Neural cell (in vitro differentiated cells): Measurements from ENCODE around the gene MAP3K19. TPM values are rescaled to one million over a fixed set of nuclear protein-coding genes. Genes with fewer than 3 reads are reported as not detected.
"Not testable (repeated sequence)": the region's sequence is repeated elsewhere in the genome, so short reads cannot be mapped to it uniquely, and the experiment has no call there.

Experiments
- H2AFZ ChIP-seq: fragments of 200-600, 300-800 bp; sonication (generic), shearing (Covaris generic); 2 replicates; pipeline ENCODE4 v1.6.0; 2014; ENCODE audit warnings: low read depth, mild to moderate bottlenecking, antibody characterized with exemption, low read length, moderate library complexity
- H3F3A ChIP-seq: fragments of 200-600 bp; shearing (Covaris generic); 2 replicates; pipeline ENCODE4 v1.6.1; 2016; ENCODE audit warnings: mild to moderate bottlenecking, moderate library complexity, mixed read lengths, antibody characterized with exemption, low read length; ENCODE audit not compliant: insufficient read depth, poor library complexity, severe bottlenecking
- H3K27ac ChIP-seq: fragments of 200-600, 300-800 bp; sonication (generic), shearing (Covaris generic); 2 replicates; pipeline ENCODE4 v1.5.1; 2014; ENCODE audit warnings: mild to moderate bottlenecking, low read length, moderate library complexity
- H3K27me3 ChIP-seq: fragments of 300-800, 200-600 bp; sonication (generic), shearing (Covaris generic); 2 replicates; pipeline ENCODE4 v1.6.0; 2014; ENCODE audit warnings: mild to moderate bottlenecking, low read depth, low read length, moderate library complexity; ENCODE audit not compliant: insufficient read depth
- H3K36me3 ChIP-seq: fragments of 300-800, 200-600 bp; sonication (generic), shearing (Covaris generic); 2 replicates; pipeline ENCODE4 v1.5.1; 2014; ENCODE audit warnings: mild to moderate bottlenecking, antibody characterized with exemption, low read length, moderate library complexity; ENCODE audit not compliant: insufficient read depth
- H3K4me2 ChIP-seq: fragments of 300-800, 200-600 bp; sonication (generic), shearing (Covaris generic); 2 replicates; pipeline ENCODE4 v1.6.0; 2014; ENCODE audit warnings: mild to moderate bottlenecking, low read length
- H3K4me3 ChIP-seq: fragments of 300-800, 200-600 bp; sonication (generic), shearing (Covaris generic); 2 replicates; pipeline ENCODE4 v1.5.1; 2014; ENCODE audit warnings: mild to moderate bottlenecking, low read length, moderate library complexity
- H3K79me2 ChIP-seq: fragments of 200-600 bp; shearing (Covaris generic); replicated peaks from 2 replicates; pipeline ENCODE4 v1.6.0; 2014; ENCODE audit warnings: mild to moderate bottlenecking, low read length, moderate library complexity; ENCODE audit not compliant: insufficient read depth
- H3K9ac ChIP-seq: fragments of 300-800, 200-600 bp; sonication (generic), shearing (Covaris generic); 2 replicates; pipeline ENCODE4 v1.6.1; 2016; ENCODE audit warnings: mild to moderate bottlenecking, low read length, mixed read lengths
- H3K9me2 ChIP-seq: fragments of 200-600 bp; shearing (Covaris generic); 2 replicates; pipeline ENCODE4 v1.6.1; 2016; ENCODE audit warnings: mild to moderate bottlenecking, low read length, mixed read lengths; ENCODE audit not compliant: insufficient read depth
- H3K9me3 ChIP-seq: fragments of 200-600, 300-800 bp; sonication (generic), shearing (Covaris generic); 2 replicates; pipeline ENCODE4 v1.6.1; 2016; ENCODE audit warnings: mild to moderate bottlenecking, mixed run types, low read length, moderate library complexity, mixed read lengths
- H4K20me1 ChIP-seq: fragments of 200-600 bp; shearing (Covaris generic); 2 replicates; pipeline ENCODE4 v1.6.1; 2016; ENCODE audit warnings: mild to moderate bottlenecking, mixed run types; ENCODE audit not compliant: insufficient read depth
- EP300 ChIP-seq: fragments of 450-650 bp; conservative IDR thresholded peaks from 2 replicates; pipeline ENCODE4 v1.6.1; 2014; ENCODE audit warnings: antibody characterized with exemption, mild to moderate bottlenecking, moderate library complexity; ENCODE audit not compliant: poor library complexity, severe bottlenecking
- EZH2 ChIP-seq: fragments of 200-600, 300-800 bp; shearing (Covaris generic), sonication (generic); IDR thresholded peaks from 2 replicates; pipeline ENCODE4 v1.6.1; 2014; ENCODE audit warnings: antibody characterized with exemption, low read length, borderline replicate concordance, mild to moderate bottlenecking; ENCODE audit not compliant: insufficient read depth, poor library complexity, severe bottlenecking
- MXI1 ChIP-seq: fragments of 450-650 bp; conservative IDR thresholded peaks from 2 replicates; pipeline ENCODE4 v1.6.1; 2014; ENCODE audit warnings: antibody characterized with exemption, mild to moderate bottlenecking; ENCODE audit not compliant: poor library complexity, severe bottlenecking
- POLR2AphosphoS5 ChIP-seq: IDR thresholded peaks from 2 replicates; pipeline ENCODE4 v1.6.1; 2012
- RAD21 ChIP-seq: fragments of 450-650 bp; conservative IDR thresholded peaks from 2 replicates; pipeline ENCODE4 v1.6.1; 2014; ENCODE audit warnings: antibody characterized with exemption, mild to moderate bottlenecking, moderate library complexity
- REST ChIP-seq: IDR thresholded peaks from 2 replicates; pipeline ENCODE4 v1.6.1; 2012; ENCODE audit warnings: borderline replicate concordance
- SMC3 ChIP-seq: fragments of 450-650 bp; conservative IDR thresholded peaks from 2 replicates; pipeline ENCODE4 v1.6.1; 2014; ENCODE audit warnings: antibody characterized with exemption, mild to moderate bottlenecking, moderate library complexity; ENCODE audit not compliant: poor library complexity
- TAF1 ChIP-seq: IDR thresholded peaks from 2 replicates; pipeline ENCODE4 v1.6.1; 2012; ENCODE audit warnings: low read depth
- polyA plus RNA-seq: library from polyadenylated mRNA; depleted of rRNA; stranded (reverse); fragments of >200 nt; gene quantifications from 2 replicates; pipeline ENCODE4 v1.2.3, GENCODE V29; 2014
- TF ChIP-seq, protein P1 (sequence below): fragments of 450-650 bp; IDR thresholded peaks from 2 replicates; pipeline ENCODE4 v1.5.1; 2014; ENCODE audit warnings: antibody characterized with exemption, mild to moderate bottlenecking, moderate library complexity; ENCODE audit not compliant: poor library complexity, severe bottlenecking

The MAP3K19 gene
- polyA plus RNA-seq, 1 donor from 2014 or later, result not detected

DNA sequence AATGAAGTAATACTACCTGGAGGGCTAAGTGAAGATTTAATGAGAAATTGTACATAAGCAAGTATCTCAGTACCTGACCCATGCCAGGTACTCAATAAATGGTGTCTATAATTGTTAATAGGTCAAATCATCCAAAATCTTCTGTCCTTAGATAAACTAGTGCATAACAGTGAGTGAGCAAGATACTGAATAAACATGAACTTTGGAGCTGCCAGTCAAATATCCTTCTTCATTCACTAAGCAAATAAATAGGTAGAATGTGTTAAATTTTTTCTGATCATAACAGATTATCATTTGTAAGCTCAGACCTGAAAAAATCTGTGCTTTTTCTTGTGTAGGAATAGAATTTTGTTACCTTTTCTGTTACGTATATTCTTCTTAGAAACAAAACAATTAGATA, 44.4 kb upstream of the MAP3K19 start:
- Histone ChIP-seq H3K9me3 (no peaks in the 10 kb centered on the region), H3K9ac (no peak overlapping the region), H3F3A (no peaks in the 10 kb centered on the region), H4K20me1 (no peaks in the 10 kb centered on the region), H3K79me2 (peaks cover 10% of the 10 kb centered on the region), H3K36me3 (no peaks in the 10 kb centered on the region), H3K9me2 (no peaks in the 10 kb centered on the region), H3K4me3 (no peak overlapping the region), H3K4me2 (no peak overlapping the region), H3K27ac (no peak overlapping the region), H3K27me3 (no peaks in the 10 kb centered on the region), H2AFZ (no peak overlapping the region)
- TF ChIP-seq, protein P1, sequence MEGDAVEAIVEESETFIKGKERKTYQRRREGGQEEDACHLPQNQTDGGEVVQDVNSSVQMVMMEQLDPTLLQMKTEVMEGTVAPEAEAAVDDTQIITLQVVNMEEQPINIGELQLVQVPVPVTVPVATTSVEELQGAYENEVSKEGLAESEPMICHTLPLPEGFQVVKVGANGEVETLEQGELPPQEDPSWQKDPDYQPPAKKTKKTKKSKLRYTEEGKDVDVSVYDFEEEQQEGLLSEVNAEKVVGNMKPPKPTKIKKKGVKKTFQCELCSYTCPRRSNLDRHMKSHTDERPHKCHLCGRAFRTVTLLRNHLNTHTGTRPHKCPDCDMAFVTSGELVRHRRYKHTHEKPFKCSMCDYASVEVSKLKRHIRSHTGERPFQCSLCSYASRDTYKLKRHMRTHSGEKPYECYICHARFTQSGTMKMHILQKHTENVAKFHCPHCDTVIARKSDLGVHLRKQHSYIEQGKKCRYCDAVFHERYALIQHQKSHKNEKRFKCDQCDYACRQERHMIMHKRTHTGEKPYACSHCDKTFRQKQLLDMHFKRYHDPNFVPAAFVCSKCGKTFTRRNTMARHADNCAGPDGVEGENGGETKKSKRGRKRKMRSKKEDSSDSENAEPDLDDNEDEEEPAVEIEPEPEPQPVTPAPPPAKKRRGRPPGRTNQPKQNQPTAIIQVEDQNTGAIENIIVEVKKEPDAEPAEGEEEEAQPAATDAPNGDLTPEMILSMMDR, result no peak
- TF ChIP-seq RAD21 (no peak), EP300 (no peak), SMC3 (no peak), EZH2 (no peak), MXI1 (no peak), TAF1 (no peak), REST (no peak), POLR2AphosphoS5 (no peak)

DNA sequence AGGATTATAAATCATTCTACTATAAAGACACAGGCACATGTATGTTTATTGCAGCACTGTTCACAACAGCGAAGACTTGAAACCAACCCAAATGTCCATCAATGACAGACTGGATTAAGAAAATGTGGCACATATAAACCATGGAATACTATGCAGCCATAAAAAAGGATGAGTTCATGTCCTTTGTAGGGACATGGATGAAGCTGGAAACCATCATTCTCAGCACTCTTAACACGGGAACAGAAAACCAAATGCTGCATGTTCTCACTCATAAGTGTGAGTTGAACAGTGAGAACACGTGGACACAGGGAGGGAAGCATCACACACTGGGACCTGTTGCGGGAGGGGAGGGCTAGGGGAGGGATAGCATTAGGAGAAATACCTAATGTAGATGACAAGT, 42.4 kb upstream of the MAP3K19 start:
- not testable (repeated sequence) for H3F3A ChIP-seq, H3K4me2 ChIP-seq, H3K4me3 ChIP-seq, H3K27me3 ChIP-seq, H3K9ac ChIP-seq, H3K9me2 ChIP-seq, H4K20me1 ChIP-seq, H3K9me3 ChIP-seq, H2AFZ ChIP-seq, H3K36me3 ChIP-seq, H3K27ac ChIP-seq
- H3K79me2 ChIP-seq, result peaks cover 10% of the 10 kb centered on the region

DNA sequence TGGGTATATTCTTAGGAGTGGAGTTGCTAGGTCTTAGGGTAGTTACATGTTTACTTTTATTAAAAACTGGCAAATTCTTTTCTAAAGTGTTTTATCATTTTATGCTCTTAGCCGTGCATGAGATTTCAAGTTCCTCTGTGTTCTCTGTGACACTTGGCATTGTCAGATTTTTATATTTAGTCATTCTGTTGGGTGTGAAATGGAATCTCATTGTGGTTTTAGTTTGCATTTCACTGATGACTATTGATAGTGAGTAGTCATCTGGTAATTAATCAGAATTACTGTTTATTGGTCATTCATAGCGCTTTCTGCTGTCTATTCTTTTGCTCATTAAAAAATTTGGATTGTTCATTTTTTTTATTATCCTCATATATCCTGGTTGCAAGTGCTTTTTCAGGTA, 39.0 kb upstream of the MAP3K19 start:
- Histone ChIP-seq H3K4me3 (no peak overlapping the region), H4K20me1 (no peaks in the 10 kb centered on the region), H3K36me3 (no peaks in the 10 kb centered on the region), H3K79me2 (peaks cover 10% of the 10 kb centered on the region), H3K9me2 (no peaks in the 10 kb centered on the region), H3K9me3 (no peaks in the 10 kb centered on the region), H3K9ac (no peak overlapping the region), H3K27me3 (no peaks in the 10 kb centered on the region), H3K27ac (no peak overlapping the region), H3K4me2 (no peak overlapping the region), H3F3A (no peaks in the 10 kb centered on the region), H2AFZ (no peak overlapping the region)
- TF ChIP-seq, protein P1, result no peak
- TF ChIP-seq EP300, result no peak
- no peak for TF ChIP-seq TAF1
- TF ChIP-seq RAD21, result no peak
- TF ChIP-seq SMC3, result no peak
- no peak for TF ChIP-seq POLR2AphosphoS5
- TF ChIP-seq REST, result no peak
